Body of pancreas (tissue), 4 donors: ENCODE results near the gene ORMDL2.

Source experiments
- CTCF ChIP-seq, 7 experiments: fragments of 450-650 bp in 4 of 7; fragments of 200-600 bp in 3 of 7; sonication (generic) in 3 of 7; IDR thresholded peaks; one replicate each; pipeline ENCODE4 v1.5.1; 2016 to 2019; ENCODE audit warnings: antibody characterized with exemption in 7 of 7
- POLR2A ChIP-seq, 3 donors: fragments of 450-650 bp; IDR thresholded peaks; one replicate each; pipeline ENCODE4 v1.6.1; 2016; ENCODE audit warnings: antibody characterized with exemption in 3 of 3, mild to moderate bottlenecking in 2 of 3

DNA sequence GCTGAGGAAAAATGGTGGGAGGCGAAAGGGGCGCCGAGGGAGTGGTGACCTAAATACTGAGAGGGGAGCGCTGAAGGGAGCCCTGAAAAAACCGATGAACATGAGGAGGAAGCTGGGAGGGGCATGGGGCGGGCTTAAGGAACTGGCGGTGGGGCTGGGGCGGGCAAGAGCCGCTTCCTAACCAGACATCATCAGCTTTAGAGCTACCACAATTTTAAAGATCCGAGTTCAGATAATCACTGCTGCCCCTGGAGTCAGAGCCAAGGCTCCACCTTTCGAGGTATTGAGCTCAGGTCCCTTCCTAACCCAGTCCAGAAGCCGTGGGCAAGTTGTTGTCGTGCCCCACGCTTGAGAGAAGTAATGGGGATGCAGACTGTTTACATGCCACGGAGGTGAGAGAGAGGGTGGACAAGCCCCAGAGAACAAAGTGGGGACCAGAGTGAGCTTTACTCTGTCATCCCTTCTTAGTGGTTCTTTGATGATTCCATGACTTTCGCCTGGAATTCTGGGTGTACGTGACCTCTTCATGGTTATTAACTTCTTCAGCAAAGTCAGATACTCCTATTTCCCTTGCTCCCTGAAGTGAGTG lies 393 bp downstream of the ORMDL2 start:
- TF ChIP-seq CTCF (IDR thresholded peaks at IDR 0.05) (no peak), POLR2A (IDR thresholded peaks at IDR 0.05) (no peak)
